NCI-H1417 (cell line): ENCODE measurements around the gene TASP1.

Experiments
- DNase-seq, 3 experiments: peaks; one replicate each; lab custom pipeline; 2025; lab: John Stamatoyannopoulos, UW

The TASP1 gene

DNA sequence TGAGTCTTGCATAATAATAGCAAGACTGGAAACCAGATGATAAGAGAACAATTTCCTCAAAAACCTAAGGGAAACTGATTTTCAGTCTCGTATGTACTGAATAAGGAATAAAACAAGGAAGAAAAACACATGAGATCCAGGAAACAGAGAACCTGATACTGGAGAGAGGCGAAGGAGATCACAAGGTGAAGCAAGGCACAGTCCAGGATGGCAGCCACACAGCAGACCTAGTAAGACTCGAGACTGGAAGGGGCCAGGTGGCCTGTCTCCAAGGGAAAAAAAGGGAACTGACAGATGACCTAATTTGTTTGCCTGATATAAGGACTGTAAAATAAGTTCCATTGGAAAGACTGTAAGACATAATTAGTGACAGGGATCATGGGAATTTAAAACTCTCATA lies 71.1 kb downstream of the TASP1 start:
- DNase-seq: no peak

DNA sequence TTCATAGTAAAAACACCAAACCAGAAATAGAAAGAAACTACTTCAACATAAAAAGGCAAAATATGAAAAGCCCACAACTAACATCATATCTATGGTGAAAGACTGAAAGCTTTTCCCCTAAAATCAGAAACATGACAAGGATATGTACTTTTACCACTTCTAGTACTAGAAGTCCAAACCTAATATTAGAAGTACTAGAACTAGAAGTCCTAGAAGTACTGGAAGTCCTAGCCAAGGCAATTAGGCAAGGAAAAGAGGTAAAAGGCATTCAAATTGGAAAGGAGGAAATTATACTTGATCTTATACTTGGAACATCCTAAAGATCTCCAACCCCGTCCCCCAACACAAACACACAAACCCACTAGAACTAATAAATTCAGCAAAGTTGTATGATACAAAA lies 74.9 kb downstream of the TASP1 start:
- DNase-seq: no peak

- DNase-seq: no peak
Measured at GRCh38 chr20:13554706-13555105, 84.0 kb downstream of the TASP1 start.

DNA sequence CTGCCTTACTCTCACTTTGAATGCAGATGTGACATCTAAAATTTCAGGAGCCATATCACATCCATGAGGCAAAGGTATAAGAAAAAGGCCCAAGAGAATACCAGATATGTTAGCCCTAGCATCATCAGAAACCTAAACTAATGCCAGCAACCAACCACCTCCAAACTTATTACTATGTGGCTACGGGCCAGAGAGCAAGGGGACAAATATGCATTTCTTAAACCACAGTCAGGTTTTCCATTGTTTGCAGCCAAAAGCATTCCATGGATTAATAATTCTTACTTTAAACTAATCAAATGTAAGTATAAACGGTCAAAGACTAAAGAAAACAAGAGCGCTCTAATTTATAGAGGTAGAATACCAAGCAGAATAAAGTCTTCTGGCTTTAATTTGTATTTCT lies 84.7 kb downstream of the TASP1 start:
- DNase-seq: no peak

DNA sequence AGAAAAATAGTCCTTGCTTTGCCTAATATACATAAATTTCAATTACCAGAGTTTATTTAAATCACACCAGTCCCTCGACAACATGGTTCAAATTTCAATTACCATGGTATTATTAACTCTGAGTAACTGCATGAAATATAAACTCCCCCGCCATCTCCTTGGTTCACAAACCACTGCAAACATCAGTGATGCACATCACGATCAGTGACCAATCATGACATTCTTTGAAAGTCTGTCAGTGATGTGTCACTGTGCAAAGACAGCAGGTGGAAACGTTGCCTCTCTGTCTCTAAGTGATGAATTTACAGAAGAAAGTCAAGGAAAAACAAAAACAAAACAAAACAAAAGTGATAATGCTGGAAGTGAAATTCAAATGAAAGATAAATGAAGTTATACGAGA lies 86.7 kb downstream of the TASP1 start:
- no peak for DNase-seq

- DNase-seq: no peak
Measured at GRCh38 chr20:13549451-13549850, 89.3 kb downstream of the TASP1 start.

GRCh38 chr20:13546497-13547131 lies 92.1 kb downstream of the TASP1 start:
- DNase-seq: peak; percentile 53 to 86 (median 69)

GRCh38 chr20:13545790-13546189 lies 92.9 kb downstream of the TASP1 start:
- no peak for DNase-seq

DNA sequence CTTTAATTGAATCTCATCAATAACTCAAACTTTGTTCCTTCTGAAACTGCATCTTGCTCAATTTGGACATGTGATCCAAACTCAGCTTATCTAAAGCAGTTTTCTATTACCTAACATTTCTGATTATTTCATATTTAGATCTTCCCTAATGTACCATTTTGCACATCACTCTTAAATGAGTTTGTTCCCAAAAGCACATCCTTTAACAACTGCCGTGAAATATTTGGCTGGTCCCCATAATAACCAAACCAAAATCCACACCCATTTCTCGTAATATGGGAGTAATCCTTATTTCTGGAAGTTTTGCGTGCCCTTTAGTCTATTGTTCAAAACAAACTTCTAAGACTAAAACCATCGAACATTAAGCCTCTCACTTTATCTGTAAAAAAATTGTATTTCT lies 94.9 kb downstream of the TASP1 start:
- DNase-seq: no peak

GRCh38 chr20:13535627-13536026 lies 103.1 kb downstream of the TASP1 start:
- DNase-seq: no peak

DNA sequence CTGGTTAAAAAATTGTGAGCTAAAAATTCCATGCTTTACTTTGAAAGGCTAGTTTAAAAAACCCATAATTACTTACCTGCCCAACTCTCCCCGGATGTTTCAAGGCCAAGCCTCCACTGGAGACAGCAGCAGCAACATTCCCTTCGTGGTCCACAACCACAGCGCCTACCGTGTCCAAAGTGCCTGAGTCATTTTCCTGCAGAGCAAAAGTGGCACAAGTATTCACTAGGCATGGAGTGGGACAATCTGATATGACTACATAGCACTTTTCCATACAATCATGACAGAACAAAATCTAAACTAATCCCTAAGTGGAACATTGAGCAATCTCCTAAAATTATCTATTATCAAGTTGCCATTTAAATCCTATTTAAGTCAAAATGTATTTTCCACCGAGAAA lies 104.8 kb downstream of the TASP1 start:
- DNase-seq: no peak

- DNase-seq: no peak
Measured at GRCh38 chr20:13530146-13530545, 108.6 kb downstream of the TASP1 start.

GRCh38 chr20:13526551-13526950 lies 112.2 kb downstream of the TASP1 start:
- no peak for DNase-seq

DNA sequence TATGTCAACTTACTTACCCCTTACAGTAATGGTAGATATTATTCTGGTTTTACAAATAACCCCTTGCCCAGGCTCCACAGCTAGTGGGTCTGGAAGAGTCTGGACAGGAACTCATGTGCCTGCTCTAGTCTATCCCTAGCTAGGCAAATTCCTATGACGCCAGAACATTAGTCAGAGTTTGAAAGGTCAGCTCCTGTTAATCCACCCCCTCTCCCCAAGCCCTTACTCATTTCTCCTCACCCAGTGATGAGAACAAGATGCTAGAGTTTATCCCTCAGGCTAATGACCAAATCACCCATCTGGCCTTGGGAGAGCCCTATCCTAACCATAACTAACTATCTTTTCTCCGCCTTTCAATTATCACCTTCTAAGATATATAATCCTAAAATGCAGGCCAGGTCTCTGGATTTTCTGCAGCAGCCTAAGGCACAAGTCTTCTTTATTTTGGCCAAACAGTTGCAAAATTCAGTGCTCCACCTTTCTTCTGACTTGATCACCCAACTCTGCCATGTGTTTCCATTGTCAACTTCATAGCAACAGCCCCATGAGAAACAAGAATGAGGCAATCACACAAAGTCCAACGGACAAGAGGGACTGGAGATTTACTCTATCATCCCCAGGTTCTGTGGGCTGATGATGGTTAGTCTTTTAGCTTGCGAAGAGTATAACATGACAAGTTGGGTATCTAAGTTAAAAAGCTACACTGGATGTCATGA lies 113.3 kb downstream of the TASP1 start:
- DNase-seq: no peak

- DNase-seq: no peak
Measured at GRCh38 chr20:13524339-13524738, 114.4 kb downstream of the TASP1 start.

DNA sequence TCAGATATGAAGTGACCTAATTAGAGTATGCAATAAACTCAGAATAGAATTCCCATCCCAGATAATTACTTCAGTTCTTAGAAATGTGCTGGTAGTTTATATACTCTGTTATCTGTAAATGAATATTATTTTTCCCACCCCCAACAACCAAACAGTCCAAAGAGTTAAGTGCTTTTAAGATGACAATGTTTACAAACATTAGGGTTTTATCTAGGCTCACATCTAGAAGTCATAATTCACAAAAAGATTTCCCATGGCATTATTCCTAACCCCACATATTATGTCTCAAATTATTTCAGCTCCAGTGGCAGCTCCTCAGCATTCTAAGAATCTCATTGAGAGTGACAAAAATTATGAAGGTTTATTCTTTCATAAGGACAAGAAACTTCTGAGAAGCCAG lies 120.9 kb downstream of the TASP1 start:
- DNase-seq: no peak

DNA sequence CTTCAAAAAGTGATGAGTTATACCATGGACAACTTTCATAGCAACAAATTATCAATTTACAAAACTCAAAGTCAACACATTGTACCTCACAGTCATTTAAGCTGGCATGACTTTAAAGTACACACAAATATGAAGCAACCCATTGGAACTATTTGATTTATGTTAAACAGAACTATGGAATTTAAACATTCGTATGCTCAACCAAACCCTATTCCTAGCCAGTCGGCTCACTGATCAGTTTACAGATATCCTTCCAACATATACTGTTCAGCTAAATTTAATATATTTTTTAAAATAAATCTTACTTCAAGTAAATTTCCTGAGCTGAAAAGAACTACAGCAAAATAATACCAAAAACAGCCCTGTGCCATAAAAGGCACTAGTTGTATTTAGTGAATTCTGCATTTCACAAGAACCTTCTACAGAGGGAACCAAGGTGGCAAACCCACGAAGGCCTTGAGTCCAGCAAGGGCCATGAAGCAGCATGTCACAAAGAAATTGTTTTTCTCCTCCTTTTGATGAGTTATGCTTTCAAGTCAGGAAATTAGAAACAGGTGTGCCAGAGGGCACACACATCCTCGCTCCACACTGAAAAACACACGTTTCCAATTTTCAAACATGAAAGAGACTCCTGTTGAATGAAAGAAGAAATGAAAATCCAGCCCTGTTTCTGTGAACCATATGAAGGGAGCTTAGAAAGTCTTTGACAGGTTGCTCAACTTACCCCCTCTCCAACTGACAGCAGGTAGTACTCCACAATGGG lies 122.8 kb downstream of the TASP1 start:
- no peak for DNase-seq

DNA sequence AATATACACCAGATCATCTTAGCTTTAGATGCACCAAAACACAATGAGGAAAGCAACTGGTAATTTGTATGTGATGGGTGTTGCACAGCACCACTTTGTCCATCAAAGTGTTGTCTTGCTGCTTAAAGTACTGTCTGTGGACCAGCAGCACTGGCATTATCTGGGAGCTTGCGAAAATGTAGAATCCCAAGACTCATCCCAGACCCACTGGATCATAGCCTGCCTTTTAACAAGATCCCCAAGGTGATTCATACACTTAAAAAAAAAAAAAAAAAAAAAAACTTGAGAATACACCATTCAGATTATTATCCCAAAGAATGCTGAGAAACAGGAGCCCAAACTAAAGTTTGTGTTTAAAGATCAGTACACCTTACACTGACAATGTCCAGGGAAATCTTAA lies 123.4 kb downstream of the TASP1 start:
- DNase-seq: no peak

DNA sequence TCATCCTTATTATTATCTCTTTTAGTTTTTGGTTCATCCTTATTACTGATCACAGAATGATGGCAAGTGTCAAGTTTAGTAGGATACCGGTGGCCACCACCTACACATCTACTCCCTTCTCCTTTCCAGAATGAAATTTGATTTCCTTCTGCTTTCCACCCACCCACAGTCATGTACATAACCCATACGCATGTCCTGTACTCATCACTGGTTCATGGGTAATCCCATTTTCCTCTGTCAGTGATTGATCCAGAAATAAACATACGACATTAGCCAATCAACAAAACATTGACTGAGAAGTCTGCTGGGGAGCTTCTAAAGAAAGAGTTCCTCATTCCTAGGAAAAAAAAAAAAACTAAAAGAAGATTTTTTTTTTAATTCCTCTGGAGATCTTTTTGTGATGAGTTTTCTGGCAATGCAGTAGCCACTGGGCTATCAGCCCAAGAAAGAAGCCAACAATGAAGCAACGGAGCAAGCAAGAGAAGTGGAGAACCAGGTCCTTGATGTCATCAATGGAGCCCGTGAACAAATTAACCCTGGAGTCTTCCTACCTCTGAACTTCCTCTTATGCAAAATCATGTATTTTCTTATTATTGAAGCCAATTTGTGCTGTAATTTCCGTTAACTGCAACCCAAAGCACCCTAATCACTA lies 127.8 kb downstream of the TASP1 start:
- DNase-seq: no peak

DNA sequence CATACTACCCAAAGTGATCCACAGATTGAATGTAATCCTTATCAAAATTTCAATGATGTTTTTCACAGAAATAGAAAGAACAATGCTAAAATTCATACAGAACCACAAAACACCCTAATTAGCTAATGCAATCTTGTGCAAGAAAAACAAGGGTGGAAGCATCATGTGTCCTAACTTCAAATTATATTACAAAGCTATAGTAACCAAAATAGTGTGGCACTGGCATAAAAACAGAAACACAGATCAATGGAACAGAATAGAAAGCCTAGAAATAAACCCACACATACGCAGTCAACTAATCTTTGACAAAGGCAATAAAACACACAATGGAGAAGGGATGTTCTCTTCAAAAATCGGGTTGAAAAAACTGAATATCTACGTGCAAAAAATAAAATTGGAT lies 131.1 kb downstream of the TASP1 start:
- DNase-seq: no peak

- DNase-seq: no peak
Measured at GRCh38 chr20:13501500-13501899, 137.2 kb downstream of the TASP1 start.

DNA sequence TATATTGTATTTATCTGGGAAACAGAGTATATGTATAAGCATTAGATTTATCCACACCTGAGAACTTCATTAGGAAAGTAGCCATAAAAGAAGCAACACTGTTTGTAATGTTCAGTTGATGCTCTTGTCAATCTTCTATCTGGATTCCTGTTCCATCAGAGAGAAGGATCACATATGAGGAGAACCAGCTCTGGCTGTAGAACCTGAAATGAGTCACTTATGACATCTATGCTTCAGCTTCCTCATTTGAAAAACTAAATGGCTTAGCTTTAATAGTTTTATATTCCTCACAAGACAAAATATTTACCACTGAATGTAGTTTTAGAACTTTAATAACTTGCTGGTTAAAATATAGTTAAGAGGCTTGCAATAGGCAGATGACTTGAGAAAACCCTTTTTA lies 144.7 kb downstream of the TASP1 start:
- no peak for DNase-seq

GRCh38 chr20:13493143-13493542 lies 145.6 kb downstream of the TASP1 start:
- DNase-seq: no peak
